Neural progenitor cell (in vitro differentiated cells): ENCODE data around the gene LENG9. TPM values are rescaled to one million over a fixed set of nuclear protein-coding genes. Genes with fewer than 3 reads are reported as not detected.

Experiments used
- DNase-seq: peaks from one replicate; pipeline ENCODE4 v3.0.0-alpha.2; 2016; ENCODE audit warnings: low spot score
- H2AFZ ChIP-seq: fragments of 200-600 bp; sonication (generic); replicated peaks from 2 replicates; pipeline ENCODE4 v1.6.1; 2016; ENCODE audit warnings: antibody characterized with exemption
- H3F3A ChIP-seq: fragments of 200-600 bp; sonication (generic); 2 replicates; pipeline ENCODE4 v1.6.1; 2016; ENCODE audit warnings: antibody characterized with exemption, low read depth
- H3K27ac ChIP-seq: fragments of 200-600 bp; sonication (generic); 2 replicates; pipeline ENCODE4 v1.5.1; 2016; ENCODE audit warnings: mild to moderate bottlenecking
- H3K27me3 ChIP-seq: fragments of 200-600 bp; sonication (generic); 2 replicates; pipeline ENCODE4 v1.6.1; 2016; ENCODE audit warnings: mild to moderate bottlenecking, moderate library complexity
- H3K36me3 ChIP-seq: fragments of 200-600 bp; sonication (generic); 2 replicates; pipeline ENCODE4 v1.5.1; 2016
- H3K4me1 ChIP-seq: fragments of 200-600 bp; sonication (generic); 2 replicates; pipeline ENCODE4 v1.6.1; 2016; ENCODE audit warnings: mixed run types
- H3K4me2 ChIP-seq: fragments of 200-600 bp; sonication (generic); 2 replicates; pipeline ENCODE4 v1.6.1; 2016
- H3K4me3 ChIP-seq: fragments of 200-600 bp; sonication (generic); 2 replicates; pipeline ENCODE4 v1.5.1; 2016
- H3K79me2 ChIP-seq: fragments of 200-600 bp; sonication (generic); 2 replicates; pipeline ENCODE4 v1.6.1; 2016; ENCODE audit warnings: low read depth
- H3K9ac ChIP-seq: fragments of 200-600 bp; sonication (generic); 2 replicates; pipeline ENCODE4 v1.6.1; 2016
- H3K9me3 ChIP-seq: fragments of 200-600 bp; sonication (generic); 2 replicates; pipeline ENCODE4 v1.5.1; 2016; ENCODE audit warnings: low read depth
- H4K20me1 ChIP-seq: fragments of 200-600 bp; sonication (generic); 2 replicates; pipeline ENCODE4 v1.6.1; 2016; ENCODE audit warnings: low read depth
- H3K27ac Mint-ChIP-seq: 3 replicates; pipeline ENCODE4 v1.8.0; 2021; ENCODE audit warnings: mixed read lengths
- H3K27me3 Mint-ChIP-seq: 2 replicates; pipeline ENCODE4 v1.8.0; 2022; ENCODE audit warnings: low read depth, mild to moderate bottlenecking, inconsistent platforms, moderate library complexity, mixed read lengths; ENCODE audit not compliant: insufficient read depth
- H3K36me3 Mint-ChIP-seq: 3 replicates; pipeline ENCODE4 v1.8.0; 2021; ENCODE audit warnings: mixed read lengths
- H3K4me1 Mint-ChIP-seq: 3 replicates; pipeline ENCODE4 v1.8.0; 2021; ENCODE audit warnings: mixed read lengths
- H3K4me3 Mint-ChIP-seq: 3 replicates; pipeline ENCODE4 v1.8.0; 2021; ENCODE audit warnings: mild to moderate bottlenecking, moderate library complexity, mixed read lengths
- H3K9me3 Mint-ChIP-seq: 3 replicates; pipeline ENCODE4 v1.8.0; 2020; ENCODE audit warnings: mixed read lengths
- EZH2 ChIP-seq: fragments of 200-600 bp; sonication (generic); IDR thresholded peaks from 2 replicates; pipeline ENCODE4 v1.6.1; 2017; ENCODE audit warnings: antibody characterized with exemption, mild to moderate bottlenecking, moderate library complexity
- EZH2phosphoT487 ChIP-seq: fragments of 200-600 bp; sonication (generic); IDR thresholded peaks from 2 replicates; pipeline ENCODE4 v1.6.1; 2017; ENCODE audit warnings: antibody characterized with exemption
- total RNA-seq: library from RNA; depleted of rRNA; stranded (reverse); fragments of >200 nt; gene quantifications from 2 replicates; pipeline ENCODE4 v1.2.3, GENCODE V29; 2015; ENCODE audit warnings: low replicate concordance
- TF ChIP-seq, protein P1 (sequence below): fragments of 200-600 bp; sonication (generic); IDR thresholded peaks from 2 replicates; pipeline ENCODE4 v1.5.1; 2017; ENCODE audit warnings: antibody characterized with exemption, mild to moderate bottlenecking

The LENG9 gene
- total RNA-seq, 1 donor from 2014 or later: 0.79 TPM

DNA sequence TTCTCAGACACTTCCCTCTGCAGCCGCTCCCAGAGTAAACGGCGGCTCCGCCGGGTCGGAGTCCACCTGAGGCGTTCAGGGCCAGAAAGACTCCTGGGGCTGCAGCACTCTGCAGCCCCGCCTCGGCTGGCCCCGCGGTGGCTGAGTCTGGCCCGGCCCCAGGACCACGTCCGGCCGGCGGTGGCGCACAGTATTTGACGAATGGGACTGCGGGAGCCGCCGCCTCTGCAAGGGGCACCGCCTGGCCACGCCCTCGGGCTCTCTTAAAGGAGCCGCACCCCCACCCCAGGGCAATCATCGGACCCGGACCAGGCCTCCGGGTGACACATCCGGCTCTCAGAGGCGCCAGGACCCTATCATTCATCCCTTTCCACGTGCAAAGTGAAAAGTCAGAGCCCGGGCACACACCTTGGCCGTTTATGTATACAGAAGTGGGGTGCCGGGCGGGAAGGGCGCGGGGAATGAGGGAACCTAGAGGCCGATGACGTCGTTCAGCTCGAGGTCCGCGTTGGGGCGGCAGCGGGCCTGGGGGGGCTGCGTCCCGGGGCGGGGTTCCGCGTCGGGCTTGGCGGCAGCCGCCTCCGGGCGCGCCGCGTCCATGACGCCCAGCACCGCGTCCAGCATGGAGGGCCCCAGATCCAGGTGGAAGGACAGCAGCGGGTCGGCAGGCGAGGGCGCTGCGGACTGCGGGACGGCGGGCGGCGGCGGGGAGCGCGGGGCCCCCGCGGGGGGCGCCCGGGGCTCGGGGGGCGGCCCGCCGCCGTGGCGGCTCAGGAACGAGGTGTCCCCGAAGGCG lies 1.2 kb upstream of the LENG9 start:
- H3K27ac ChIP-seq: peak overlapping the region; percentile 84
- H3K27me3 Mint-ChIP-seq: peaks cover 16% of the 10 kb centered on the region
- no peaks in the 10 kb centered on the region for H3K9me3 Mint-ChIP-seq
- H3K4me1 Mint-ChIP-seq: peaks cover 14% of the 10 kb centered on the region
- TF ChIP-seq EZH2phosphoT487: no peak
- TF ChIP-seq EZH2: no peak
- TF ChIP-seq, protein P1, sequence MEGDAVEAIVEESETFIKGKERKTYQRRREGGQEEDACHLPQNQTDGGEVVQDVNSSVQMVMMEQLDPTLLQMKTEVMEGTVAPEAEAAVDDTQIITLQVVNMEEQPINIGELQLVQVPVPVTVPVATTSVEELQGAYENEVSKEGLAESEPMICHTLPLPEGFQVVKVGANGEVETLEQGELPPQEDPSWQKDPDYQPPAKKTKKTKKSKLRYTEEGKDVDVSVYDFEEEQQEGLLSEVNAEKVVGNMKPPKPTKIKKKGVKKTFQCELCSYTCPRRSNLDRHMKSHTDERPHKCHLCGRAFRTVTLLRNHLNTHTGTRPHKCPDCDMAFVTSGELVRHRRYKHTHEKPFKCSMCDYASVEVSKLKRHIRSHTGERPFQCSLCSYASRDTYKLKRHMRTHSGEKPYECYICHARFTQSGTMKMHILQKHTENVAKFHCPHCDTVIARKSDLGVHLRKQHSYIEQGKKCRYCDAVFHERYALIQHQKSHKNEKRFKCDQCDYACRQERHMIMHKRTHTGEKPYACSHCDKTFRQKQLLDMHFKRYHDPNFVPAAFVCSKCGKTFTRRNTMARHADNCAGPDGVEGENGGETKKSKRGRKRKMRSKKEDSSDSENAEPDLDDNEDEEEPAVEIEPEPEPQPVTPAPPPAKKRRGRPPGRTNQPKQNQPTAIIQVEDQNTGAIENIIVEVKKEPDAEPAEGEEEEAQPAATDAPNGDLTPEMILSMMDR: peak; percentile 18
- H3K79me2 ChIP-seq: no peaks in the 10 kb centered on the region
- H4K20me1 ChIP-seq: peaks cover 29% of the 10 kb centered on the region
- H3F3A ChIP-seq: peaks cover 45% of the 10 kb centered on the region
- peak overlapping the region; percentile 88 for H3K4me2 ChIP-seq
- peak overlapping the region; percentile 85 for H3K4me3 Mint-ChIP-seq
- DNase-seq: peak; percentile 97
- H3K9ac ChIP-seq: no peak overlapping the region
- peaks cover under 1% of the 10 kb centered on the region for H3K36me3 Mint-ChIP-seq
- no peaks in the 10 kb centered on the region for H3K4me1 ChIP-seq
- H3K36me3 ChIP-seq: no peaks in the 10 kb centered on the region
- peak overlapping the region; percentile 52 for H2AFZ ChIP-seq
- H3K4me3 ChIP-seq: peak overlapping the region; percentile 56
- H3K27me3 ChIP-seq: peaks cover 51% of the 10 kb centered on the region
- H3K27ac Mint-ChIP-seq: peak overlapping the region; percentile 42
- H3K9me3 ChIP-seq: no peaks in the 10 kb centered on the region

- peak overlapping the region; percentile 88 for H3K4me2 ChIP-seq
- peak overlapping the region; percentile 85 for H3K4me3 Mint-ChIP-seq
- H3K27me3 Mint-ChIP-seq: peaks cover 15% of the 10 kb centered on the region
- H3K27me3 ChIP-seq: peaks cover 44% of the 10 kb centered on the region
- H2AFZ ChIP-seq: peak overlapping the region; percentile 52
- peaks cover 9% of the 10 kb centered on the region for H3K4me1 Mint-ChIP-seq
- H3K9me3 ChIP-seq: no peaks in the 10 kb centered on the region
- H3K79me2 ChIP-seq: no peaks in the 10 kb centered on the region
- H3K27ac ChIP-seq: peak overlapping the region; percentile 84
- peaks cover 35% of the 10 kb centered on the region for H4K20me1 ChIP-seq
- H3K36me3 ChIP-seq: no peaks in the 10 kb centered on the region
- TF ChIP-seq EZH2phosphoT487 (no peak), EZH2 (no peak)
- TF ChIP-seq, protein P1: no peak
- no peak overlapping the region for H3K9ac ChIP-seq
- H3K9me3 Mint-ChIP-seq: no peaks in the 10 kb centered on the region
- H3K4me1 ChIP-seq: no peaks in the 10 kb centered on the region
- peak; percentile 97 for DNase-seq
- peak overlapping the region; percentile 1 for H3K27ac Mint-ChIP-seq
- peak overlapping the region; percentile 56 for H3K4me3 ChIP-seq
- peaks cover 5% of the 10 kb centered on the region for H3K36me3 Mint-ChIP-seq
- peaks cover 45% of the 10 kb centered on the region for H3F3A ChIP-seq
These were observed 559 bp upstream of the LENG9 start for GRCh38 chr19:54464044-54464629.

GRCh38 chr19:54462655-54463530 lies 685 bp downstream of the LENG9 start:
- H3K4me1 ChIP-seq: no peaks in the 10 kb centered on the region
- H3K27me3 Mint-ChIP-seq: peaks cover 17% of the 10 kb centered on the region
- peak overlapping the region; percentile 88 for H3K4me2 ChIP-seq
- no peak overlapping the region for H3K27ac Mint-ChIP-seq
- no peak overlapping the region for H3K9ac ChIP-seq
- H3K36me3 ChIP-seq: no peaks in the 10 kb centered on the region
- H3K36me3 Mint-ChIP-seq: peaks cover 17% of the 10 kb centered on the region
- peaks cover 48% of the 10 kb centered on the region for H4K20me1 ChIP-seq
- peak overlapping the region; percentile 27 for H3K27ac ChIP-seq
- H3K4me1 Mint-ChIP-seq: peaks cover 11% of the 10 kb centered on the region
- no peaks in the 10 kb centered on the region for H3K9me3 Mint-ChIP-seq
- H3K27me3 ChIP-seq: peaks cover 31% of the 10 kb centered on the region
- TF ChIP-seq, protein P1: peak; percentile 51
- TF ChIP-seq EZH2 (no peak), EZH2phosphoT487 (no peak)
- peak overlapping the region; percentile 23 for H2AFZ ChIP-seq
- no peaks in the 10 kb centered on the region for H3K79me2 ChIP-seq
- H3K4me3 ChIP-seq: peak overlapping the region; percentile 56
- H3K4me3 Mint-ChIP-seq: no peak overlapping the region
- peaks cover 45% of the 10 kb centered on the region for H3F3A ChIP-seq
- DNase-seq: peak; percentile 81
- no peaks in the 10 kb centered on the region for H3K9me3 ChIP-seq
